ENCODE results near the gene VENTX. TPM values are rescaled to one million over a fixed set of nuclear protein-coding genes. Genes with fewer than 3 reads are reported as not detected.
A peak's percentile ranks its signal among the peaks of the same experiment; 100 is the strongest.

The VENTX gene
- total RNA-seq, 1 donor from 2014 or later, result not detected

GRCh38 chr10:133196936-133197758 lies 40.5 kb upstream of the VENTX start:
- H3K4me3 Mint-ChIP-seq (ENCODE audit: unreplicated experiment), result no peak overlapping the region
- TF ChIP-seq, protein P1, sequence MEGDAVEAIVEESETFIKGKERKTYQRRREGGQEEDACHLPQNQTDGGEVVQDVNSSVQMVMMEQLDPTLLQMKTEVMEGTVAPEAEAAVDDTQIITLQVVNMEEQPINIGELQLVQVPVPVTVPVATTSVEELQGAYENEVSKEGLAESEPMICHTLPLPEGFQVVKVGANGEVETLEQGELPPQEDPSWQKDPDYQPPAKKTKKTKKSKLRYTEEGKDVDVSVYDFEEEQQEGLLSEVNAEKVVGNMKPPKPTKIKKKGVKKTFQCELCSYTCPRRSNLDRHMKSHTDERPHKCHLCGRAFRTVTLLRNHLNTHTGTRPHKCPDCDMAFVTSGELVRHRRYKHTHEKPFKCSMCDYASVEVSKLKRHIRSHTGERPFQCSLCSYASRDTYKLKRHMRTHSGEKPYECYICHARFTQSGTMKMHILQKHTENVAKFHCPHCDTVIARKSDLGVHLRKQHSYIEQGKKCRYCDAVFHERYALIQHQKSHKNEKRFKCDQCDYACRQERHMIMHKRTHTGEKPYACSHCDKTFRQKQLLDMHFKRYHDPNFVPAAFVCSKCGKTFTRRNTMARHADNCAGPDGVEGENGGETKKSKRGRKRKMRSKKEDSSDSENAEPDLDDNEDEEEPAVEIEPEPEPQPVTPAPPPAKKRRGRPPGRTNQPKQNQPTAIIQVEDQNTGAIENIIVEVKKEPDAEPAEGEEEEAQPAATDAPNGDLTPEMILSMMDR (IDR thresholded peaks at IDR 0.05), result no peak
- H3K9me3 Mint-ChIP-seq (ENCODE audit: low read depth), result peaks cover 15% of the 10 kb centered on the region
- H3K4me1 Mint-ChIP-seq (ENCODE audit: low read depth), result no peaks in the 10 kb centered on the region
- no peak overlapping the region for H3K27ac Mint-ChIP-seq (ENCODE audit: unreplicated experiment)
- DNase-seq (ENCODE audit: low spot score), result peak; percentile 81
- peaks cover 25% of the 10 kb centered on the region for H3K27me3 Mint-ChIP-seq (ENCODE audit: low read depth)
- peaks cover 2% of the 10 kb centered on the region for H3K36me3 Mint-ChIP-seq (ENCODE audit: low read depth)

GRCh38 chr10:133197786-133198185 lies 39.9 kb upstream of the VENTX start:
- Mint-ChIP-seq H3K36me3 (ENCODE audit: low read depth) (peaks cover 2% of the 10 kb centered on the region), H3K27me3 (ENCODE audit: low read depth) (peaks cover 21% of the 10 kb centered on the region), H3K27ac (ENCODE audit: unreplicated experiment) (no peak overlapping the region), H3K4me1 (ENCODE audit: low read depth) (no peaks in the 10 kb centered on the region), H3K9me3 (ENCODE audit: low read depth) (peaks cover 9% of the 10 kb centered on the region), H3K4me3 (ENCODE audit: unreplicated experiment) (no peak overlapping the region)
- DNase-seq (ENCODE audit: low spot score), result peak; percentile 79
- TF ChIP-seq, protein P1 (IDR thresholded peaks at IDR 0.05), result no peak

DNA sequence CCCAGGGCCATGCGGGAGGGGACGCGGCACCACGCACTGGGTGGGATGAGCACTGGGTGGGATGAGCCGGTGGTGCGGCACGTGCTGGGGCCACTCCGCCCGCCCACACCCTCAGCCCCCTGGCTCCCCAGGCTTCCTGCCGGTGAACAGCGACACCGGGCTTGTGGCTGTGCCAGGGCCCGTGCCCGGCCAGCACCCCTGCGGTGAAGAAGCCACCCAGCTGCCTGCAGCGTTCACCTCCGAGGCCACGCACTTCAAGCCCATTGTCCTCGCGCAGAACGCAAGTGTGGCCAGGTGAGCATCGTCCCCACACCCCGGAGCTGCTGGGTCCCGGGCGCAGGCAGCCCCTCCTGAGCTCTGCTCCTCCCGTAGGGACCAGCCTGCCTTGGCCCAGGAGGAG lies 39.4 kb upstream of the VENTX start:
- Mint-ChIP-seq H3K4me1 (ENCODE audit: low read depth) (no peaks in the 10 kb centered on the region), H3K27ac (ENCODE audit: unreplicated experiment) (no peak overlapping the region)
- TF ChIP-seq, protein P1 (IDR thresholded peaks at IDR 0.05), result no peak

DNA sequence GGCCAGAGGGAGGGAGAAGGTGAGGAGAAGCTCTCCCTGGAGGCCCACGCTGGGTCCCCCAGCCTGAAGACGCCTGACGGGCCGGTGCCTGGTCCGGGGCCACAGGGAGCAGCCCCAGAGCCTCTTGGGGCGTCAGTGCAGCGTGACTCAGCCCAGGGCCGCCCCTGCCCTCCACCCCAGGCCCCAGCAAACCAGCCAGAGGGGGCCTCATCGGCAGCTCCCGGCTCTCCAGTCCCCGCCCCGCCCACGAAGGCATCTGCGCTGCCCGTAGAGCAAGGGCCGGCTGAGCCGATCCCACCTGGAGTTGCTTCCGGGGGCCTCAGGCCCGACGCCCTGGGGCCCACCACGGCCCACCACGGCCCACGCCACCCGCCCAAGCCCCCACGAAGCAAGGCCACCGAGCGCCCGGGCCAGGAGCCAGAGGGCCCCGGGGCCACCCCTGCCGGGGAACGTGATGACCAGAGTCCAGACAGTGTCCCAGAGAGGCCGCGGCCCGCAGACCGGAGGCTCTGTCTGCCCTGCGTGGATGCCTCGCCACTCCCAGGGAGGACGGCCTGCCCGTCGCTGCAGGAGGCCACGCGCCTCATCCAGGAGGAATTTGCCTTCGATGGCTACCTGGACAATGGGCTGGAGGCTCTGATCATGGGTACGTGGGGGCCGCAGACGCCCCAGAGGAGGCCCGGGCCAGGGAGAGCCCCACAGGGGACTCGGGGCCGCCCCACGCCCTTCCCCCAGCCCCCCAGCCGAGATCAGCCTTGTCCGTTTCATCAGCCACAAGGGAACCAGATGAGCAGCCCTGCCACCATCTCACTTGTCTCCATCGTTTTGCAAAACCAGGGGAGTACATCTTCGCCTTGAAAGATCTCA lies 38.8 kb upstream of the VENTX start:
- H3K36me3 Mint-ChIP-seq (ENCODE audit: low read depth), result no peaks in the 10 kb centered on the region
- H3K27ac Mint-ChIP-seq (ENCODE audit: unreplicated experiment), result no peak overlapping the region
- no peak overlapping the region for H3K4me3 Mint-ChIP-seq (ENCODE audit: unreplicated experiment)
- TF ChIP-seq, protein P1 (IDR thresholded peaks at IDR 0.05), result no peak
- no peaks in the 10 kb centered on the region for H3K4me1 Mint-ChIP-seq (ENCODE audit: low read depth)
- peaks cover 19% of the 10 kb centered on the region for H3K27me3 Mint-ChIP-seq (ENCODE audit: low read depth)
- peaks cover 3% of the 10 kb centered on the region for H3K9me3 Mint-ChIP-seq (ENCODE audit: low read depth)
- DNase-seq (ENCODE audit: low spot score), result peak; percentile 90

More for the DNA sequence above, 39.4 kb upstream of the VENTX start:
- peaks cover 2% of the 10 kb centered on the region for H3K36me3 Mint-ChIP-seq (ENCODE audit: low read depth)
- H3K27me3 Mint-ChIP-seq (ENCODE audit: low read depth), result peaks cover 20% of the 10 kb centered on the region
- peak; percentile 94 for DNase-seq (ENCODE audit: low spot score)
- no peak overlapping the region for H3K4me3 Mint-ChIP-seq (ENCODE audit: unreplicated experiment)
- H3K9me3 Mint-ChIP-seq (ENCODE audit: low read depth), result peaks cover 9% of the 10 kb centered on the region

GRCh38 chr10:133199488-133199885 lies 38.2 kb upstream of the VENTX start:
- Mint-ChIP-seq H3K4me1 (ENCODE audit: low read depth) (no peaks in the 10 kb centered on the region), H3K27ac (ENCODE audit: unreplicated experiment) (no peak overlapping the region), H3K4me3 (ENCODE audit: unreplicated experiment) (no peak overlapping the region), H3K9me3 (ENCODE audit: low read depth) (no peaks in the 10 kb centered on the region), H3K36me3 (ENCODE audit: low read depth) (no peaks in the 10 kb centered on the region), H3K27me3 (ENCODE audit: low read depth) (peaks cover 15% of the 10 kb centered on the region)
- TF ChIP-seq, protein P1 (IDR thresholded peaks at IDR 0.05), result no peak
- peak; percentile 65 for DNase-seq (ENCODE audit: low spot score)

Measured in chondrocyte (in vitro differentiated cells).